Mucosa of gallbladder (tissue), 1 donor: ENCODE data around the gene AOPEP. TPM values are rescaled to one million over a fixed set of nuclear protein-coding genes. Genes with fewer than 3 reads are reported as not detected.

Experiments
- DNase-seq: peaks from one replicate; pipeline ENCODE4 v3.0.0-alpha.2; 2020; ENCODE audit warnings: low spot score
- total RNA-seq: library from RNA; stranded (reverse); gene quantifications from one replicate; pipeline ENCODE4 v1.2.1, GENCODE V29; 2021
- donor health status: DM: no; HTN: no; CAD: no.

AOPEP gene
- total RNA-seq, 1 donor from 2014 or later = 105 TPM

- DNase-seq = no peak
These were observed 369.3 kb downstream of the AOPEP start for GRCh38 chr9:95095641-95096355.

DNA sequence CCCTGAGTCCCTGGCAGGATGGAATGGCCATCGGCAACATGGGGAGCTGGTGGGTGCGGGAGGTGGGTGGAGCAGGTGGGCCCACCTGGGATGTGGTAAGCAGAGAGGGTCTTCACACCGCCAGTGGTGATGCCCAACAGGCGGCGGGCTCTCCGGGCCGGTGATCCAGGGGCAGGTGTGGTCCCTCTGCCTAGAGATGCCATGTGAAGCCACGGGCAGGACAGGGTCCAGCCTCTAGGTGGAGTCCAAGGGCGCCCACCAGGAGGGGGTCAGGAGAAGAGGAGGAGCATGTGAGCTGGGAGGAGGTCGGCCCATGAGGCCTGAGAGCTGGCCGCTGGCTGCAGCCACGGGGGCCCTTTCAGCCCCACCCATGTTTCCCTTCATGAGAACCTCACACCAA lies 369.9 kb downstream of the AOPEP start:
- DNase-seq = no peak

DNA sequence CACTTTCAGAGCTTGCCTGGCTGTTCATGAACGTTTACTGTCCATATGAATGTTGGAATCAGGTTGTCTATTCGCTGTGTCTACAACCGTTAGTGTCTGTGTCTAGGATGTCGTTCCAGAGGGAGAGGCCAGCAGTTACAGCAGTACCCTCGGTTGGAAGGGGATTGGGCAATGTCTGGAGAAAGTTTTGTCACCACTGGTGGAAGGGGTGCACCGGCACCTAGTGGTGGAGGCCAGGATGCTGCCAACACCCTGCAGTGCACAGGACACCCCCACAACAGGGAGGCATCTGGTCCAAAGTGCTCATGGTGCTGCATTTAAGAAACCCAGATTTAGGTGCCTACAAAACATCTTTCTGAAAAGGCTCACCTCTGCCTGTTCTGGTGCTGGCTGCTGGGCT lies 370.3 kb downstream of the AOPEP start:
- no peak for DNase-seq

GRCh38 chr9:95097279-95097678 lies 370.8 kb downstream of the AOPEP start:
- DNase-seq = no peak

DNA sequence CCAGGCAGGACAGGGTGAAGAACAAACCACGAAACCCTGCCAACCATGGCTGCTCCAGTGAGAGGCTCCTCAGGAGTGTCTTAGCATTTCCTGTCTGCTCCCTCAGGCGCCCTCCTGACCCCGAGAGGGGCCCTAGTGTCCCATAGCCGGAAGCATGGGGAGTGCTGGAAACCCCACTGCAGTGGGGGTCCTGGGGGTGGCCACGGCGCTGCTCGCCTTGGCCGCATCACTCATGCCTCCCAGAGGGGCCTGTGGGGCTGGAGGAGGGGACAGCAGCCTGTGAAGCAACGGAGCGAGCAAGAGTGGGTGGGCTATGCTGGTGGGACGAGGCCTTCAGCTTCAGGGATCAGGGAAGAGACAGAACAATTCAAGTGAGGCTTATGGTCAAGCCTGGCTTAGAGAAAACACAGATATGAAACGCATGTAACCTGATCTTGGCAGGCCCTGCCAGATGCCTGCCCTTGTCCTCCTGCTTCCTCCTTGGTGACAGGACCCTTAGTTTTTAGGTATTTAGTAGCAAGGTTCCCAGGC lies 372.0 kb downstream of the AOPEP start:
- DNase-seq = no peak

GRCh38 chr9:95099321-95100070 lies 373.0 kb downstream of the AOPEP start:
- no peak for DNase-seq

DNA sequence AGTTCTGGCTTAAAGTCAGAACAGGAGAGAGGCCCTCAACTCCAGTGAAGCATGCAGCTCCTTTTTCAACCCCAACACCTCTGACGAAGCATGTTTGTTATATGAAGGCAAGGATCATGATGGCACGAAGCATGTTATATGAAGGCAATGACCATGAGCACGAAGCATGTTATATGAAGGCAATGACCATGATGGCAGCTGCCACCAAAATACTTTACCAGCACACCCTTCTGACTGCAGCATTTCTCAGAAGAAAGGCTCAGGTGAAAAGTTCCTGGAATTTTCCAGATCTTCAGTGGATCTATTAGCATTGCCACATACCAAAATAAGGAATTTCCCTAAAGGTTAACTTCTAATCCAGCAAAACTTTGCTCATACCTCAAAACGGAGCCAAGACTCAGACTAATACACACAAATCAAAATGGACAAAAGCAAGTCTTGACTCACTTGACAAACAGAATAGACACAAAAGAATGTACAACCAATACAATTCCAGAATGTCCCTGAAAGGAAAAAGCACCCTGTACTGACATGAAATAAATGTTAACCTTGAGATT lies 373.6 kb downstream of the AOPEP start:
- no peak for DNase-seq

- DNase-seq = no peak
These were observed 374.8 kb downstream of the AOPEP start for GRCh38 chr9:95101326-95101725.

- no peak for DNase-seq
These were observed 375.5 kb downstream of the AOPEP start for GRCh38 chr9:95102001-95102433.

DNA sequence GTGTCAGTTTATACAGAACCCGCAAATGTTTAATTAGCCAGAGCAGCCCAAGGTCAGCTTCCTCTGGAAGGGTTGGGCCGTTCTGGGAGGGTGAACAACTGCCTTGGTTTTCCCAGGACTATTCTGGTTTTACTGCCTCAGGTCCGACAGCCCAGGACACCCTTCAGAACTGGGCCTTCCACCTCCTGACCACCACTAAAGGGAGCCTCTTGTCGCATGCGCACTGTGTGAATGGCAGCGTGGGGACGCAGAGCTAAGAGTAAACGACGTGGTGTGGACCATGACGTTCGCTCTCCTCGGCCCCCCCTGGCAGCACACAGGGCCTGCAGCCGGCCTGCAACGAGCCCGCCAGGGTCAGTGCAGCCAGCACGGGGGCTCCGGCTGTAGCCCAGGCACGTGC lies 376.1 kb downstream of the AOPEP start:
- DNase-seq = no peak

DNA sequence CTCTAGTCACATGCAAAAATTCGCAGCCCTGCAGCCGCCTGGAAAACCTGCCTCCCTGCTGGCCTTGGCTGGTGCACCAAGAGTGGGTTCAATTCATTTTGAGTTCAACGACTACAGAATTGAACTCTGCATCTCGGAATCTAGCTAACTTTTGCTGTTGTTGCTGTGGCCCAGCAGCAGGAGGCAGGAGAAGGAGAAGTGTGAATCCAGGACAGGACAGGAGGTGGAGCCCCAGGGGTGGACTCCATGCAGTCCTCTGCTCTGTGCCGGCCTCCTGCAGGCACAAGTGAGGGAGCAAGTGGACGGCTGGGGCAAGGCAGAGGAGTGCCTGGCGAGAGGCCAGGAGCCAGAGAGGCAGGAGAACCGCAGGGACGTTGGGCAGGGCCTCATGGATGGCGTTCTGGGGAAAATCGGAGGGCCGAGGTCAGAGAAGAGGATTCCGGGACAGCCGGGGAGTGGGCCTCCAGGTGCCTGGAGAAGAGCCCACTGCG lies 376.8 kb downstream of the AOPEP start:
- no peak for DNase-seq

DNA sequence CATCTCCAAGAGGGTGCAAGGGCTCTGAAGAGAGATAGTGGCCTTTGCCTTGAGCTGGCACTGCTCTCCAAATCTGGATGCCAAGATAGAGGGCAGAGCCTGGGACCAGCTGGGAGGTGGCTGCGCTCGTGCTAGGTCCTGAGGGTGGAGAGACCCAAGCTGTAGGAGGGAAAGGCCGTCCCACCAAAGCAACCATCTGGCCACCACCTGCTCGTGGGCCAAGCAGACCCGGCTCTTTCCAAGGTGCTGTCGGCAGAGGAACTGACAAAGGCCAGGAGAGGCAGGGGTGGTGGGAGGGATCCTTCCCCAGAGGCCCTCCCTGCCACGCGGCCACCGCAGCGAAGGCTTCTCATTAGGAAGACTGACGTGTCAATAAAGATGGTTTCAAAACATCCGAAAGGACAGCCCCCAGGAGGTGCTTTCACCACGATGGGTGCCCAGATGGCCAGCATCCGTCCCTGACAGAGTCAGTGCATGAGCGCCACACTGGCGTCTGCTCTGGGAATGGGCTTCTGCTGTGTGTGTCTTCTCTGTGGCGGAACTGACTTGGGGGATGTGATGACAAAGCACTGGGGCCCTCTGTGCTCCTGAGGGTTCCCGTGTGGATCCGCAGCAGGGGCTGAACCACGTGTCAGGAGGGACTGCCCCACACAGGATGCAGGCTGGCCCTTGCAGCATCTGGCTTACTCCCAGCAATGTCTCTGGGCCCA lies 377.5 kb downstream of the AOPEP start:
- no peak for DNase-seq

DNA sequence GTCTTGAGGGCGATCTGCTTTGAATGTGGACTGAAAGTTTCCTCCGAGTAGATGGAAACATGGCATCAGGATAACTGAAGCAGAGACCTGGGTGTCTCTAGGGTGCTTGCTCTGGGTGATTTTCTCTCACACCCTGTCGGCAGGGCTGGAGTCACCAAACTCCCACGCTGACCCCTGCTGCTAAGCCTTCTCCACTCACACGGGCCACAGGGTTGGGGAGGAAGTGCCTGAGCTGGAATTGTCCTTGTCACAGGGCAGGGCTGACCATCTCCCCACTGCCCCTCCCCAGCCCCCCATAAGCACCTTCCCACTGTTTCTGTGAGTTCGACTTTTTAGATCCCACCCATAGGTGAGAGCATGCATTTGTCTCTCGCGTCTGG lies 378.1 kb downstream of the AOPEP start:
- DNase-seq = no peak

DNA sequence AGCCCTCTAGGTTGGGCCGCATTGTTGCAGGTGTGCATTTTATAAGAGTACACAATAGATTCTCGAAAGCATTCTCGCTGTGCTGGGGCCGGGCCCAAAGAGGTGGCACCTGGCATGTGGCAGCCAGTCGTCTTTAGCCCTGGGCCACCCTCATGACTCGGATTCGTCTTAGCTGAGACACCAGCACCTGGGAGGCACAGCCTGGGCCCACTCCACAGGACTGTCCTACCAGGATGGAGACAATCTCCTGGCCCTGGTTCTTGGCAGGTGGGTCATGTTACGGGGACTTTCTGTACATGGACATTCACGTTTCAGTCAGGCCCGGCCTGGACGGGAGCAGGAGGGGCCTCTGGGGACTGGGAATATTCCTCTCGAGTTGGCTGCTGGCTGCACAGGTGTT lies 378.5 kb downstream of the AOPEP start:
- DNase-seq = no peak

GRCh38 chr9:95105519-95106287 lies 379.2 kb downstream of the AOPEP start:
- DNase-seq = no peak

- DNase-seq = no peak
These were observed 380.7 kb downstream of the AOPEP start for GRCh38 chr9:95107001-95107749.

DNA sequence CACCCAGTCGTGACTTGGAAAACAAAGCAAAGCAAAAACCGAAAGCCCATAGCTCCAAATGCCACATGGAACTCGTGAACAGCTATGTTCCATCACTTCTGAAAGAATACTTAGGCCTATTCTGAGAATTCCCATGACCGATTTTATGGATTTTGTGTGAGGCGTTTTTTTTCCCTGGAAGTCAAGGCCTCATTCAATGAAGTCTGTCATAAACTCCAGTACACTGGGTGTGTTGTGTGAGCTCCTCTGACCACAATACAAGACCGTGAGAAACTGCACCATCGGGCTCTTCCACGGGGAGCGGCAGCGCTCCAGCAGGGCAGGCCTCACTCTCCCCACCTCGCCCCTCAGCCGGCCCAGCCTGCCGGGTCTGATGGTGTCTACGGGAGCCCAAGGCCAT lies 381.5 kb downstream of the AOPEP start:
- DNase-seq = no peak

DNA sequence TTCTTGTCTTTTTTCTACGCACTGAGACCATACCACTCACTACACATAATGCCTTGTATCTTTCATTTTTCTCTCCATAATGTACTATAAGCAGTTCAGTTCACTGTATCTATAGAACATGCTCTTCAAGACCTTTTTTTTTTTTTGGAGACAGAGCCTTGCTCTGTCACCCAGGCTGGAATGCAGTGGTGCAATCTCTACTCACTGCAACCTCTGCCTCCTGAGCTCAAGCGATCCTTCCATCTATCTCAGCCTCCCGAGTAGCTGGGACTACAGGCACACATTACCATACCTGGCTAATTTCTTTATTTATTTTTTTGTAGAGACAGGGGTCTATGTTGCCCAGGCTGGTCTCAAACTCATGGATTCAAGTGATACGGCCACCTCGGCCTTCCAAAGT lies 382.3 kb downstream of the AOPEP start:
- no peak for DNase-seq

GRCh38 chr9:95109456-95109855 lies 383.0 kb downstream of the AOPEP start:
- no peak for DNase-seq

DNA sequence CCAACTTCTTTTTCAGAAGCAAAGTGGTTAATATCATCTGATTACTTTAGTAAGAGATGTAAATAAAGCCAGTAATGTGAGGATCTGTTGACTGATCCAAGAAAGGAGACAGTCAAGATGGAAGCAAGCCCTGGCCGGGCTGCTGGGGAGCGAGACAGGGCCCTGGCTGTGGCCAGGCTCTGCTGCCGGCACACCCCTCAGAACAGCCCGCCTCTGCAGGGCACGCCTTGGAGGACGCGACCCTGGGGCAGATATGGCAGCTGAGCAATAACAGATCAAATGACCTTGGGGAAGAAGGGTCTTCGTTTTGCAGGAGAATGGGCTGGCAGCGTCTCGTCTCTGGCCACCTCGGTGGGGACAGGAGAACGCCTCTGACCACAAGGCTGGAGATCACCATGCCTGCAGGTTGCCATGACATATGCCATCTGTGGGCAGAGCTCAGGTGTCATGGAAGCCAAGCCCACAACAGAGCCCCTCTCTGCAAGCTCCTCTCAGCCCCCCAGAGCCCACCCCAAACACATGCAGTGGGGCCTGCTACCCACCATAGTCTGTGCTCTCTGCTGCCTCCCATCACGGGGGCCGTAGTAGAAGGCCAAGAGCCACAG lies 384.5 kb downstream of the AOPEP start:
- DNase-seq = no peak
